DND-41 (cell line): Measurements from ENCODE around the gene DDX3X.
"Not testable (repeated sequence)": the region's sequence is repeated elsewhere in the genome, so short reads cannot be mapped to it uniquely, and the experiment has no call there.

Source experiments
- ATAC-seq: fragments of 200-7000 bp; cut with Tn5 transposase; 3 replicates; pipeline ENCODE4 v1.9.1; 2021; ENCODE audit warnings: low read depth; ENCODE audit not compliant: insufficient read depth
- DNase-seq: peaks from one replicate; pipeline ENCODE4 v3.0.0-alpha.2; 2020
- H2AFZ ChIP-seq: 2 replicates; pipeline ENCODE4 v1.6.0; 2012; ENCODE audit warnings: low read depth, low read length
- H3K27ac ChIP-seq: 2 replicates; pipeline ENCODE4 v1.5.1; 2012; ENCODE audit warnings: low read length, inconsistent platforms
- H3K27me3 ChIP-seq: fragments of 200-600 bp; sonication (generic); 2 replicates; pipeline ENCODE4 v1.6.0; 2012; ENCODE audit warnings: low read length, mild to moderate bottlenecking, inconsistent platforms; ENCODE audit not compliant: insufficient read depth, poor library complexity
- H3K36me3 ChIP-seq: 2 replicates; pipeline ENCODE4 v1.5.1; 2012; ENCODE audit warnings: low read length, inconsistent platforms; ENCODE audit not compliant: insufficient read depth
- H3K4me1 ChIP-seq: 2 replicates; pipeline ENCODE4 v1.5.1; 2012; ENCODE audit warnings: mild to moderate bottlenecking, low read length; ENCODE audit not compliant: insufficient read depth
- H3K4me2 ChIP-seq: 2 replicates; pipeline ENCODE4 v1.6.0; 2012; ENCODE audit warnings: mild to moderate bottlenecking, moderate library complexity, low read length, inconsistent platforms; ENCODE audit not compliant: insufficient read depth
- H3K4me3 ChIP-seq, 2 experiments: fragments of 200-600 bp in 1 of 2; shearing (Covaris generic) in 1 of 2; 2 replicates each; pipeline ENCODE4 v1.5.1; 2012 to 2016; ENCODE audit warnings: inconsistent platforms in 2 of 2, low read length in 2 of 2, mild to moderate bottlenecking in 2 of 2, low read depth in 1 of 2, moderate library complexity in 1 of 2
- H3K79me2 ChIP-seq: 2 replicates; pipeline ENCODE4 v1.6.0; 2012; ENCODE audit warnings: low read length, inconsistent platforms; ENCODE audit not compliant: insufficient read depth
- H3K9ac ChIP-seq: 2 replicates; pipeline ENCODE4 v1.6.0; 2012; ENCODE audit warnings: low read depth, mild to moderate bottlenecking, inconsistent platforms, low read length, moderate library complexity
- H3K9me3 ChIP-seq: 2 replicates; pipeline ENCODE4 v1.5.1; 2012; ENCODE audit warnings: low read length, moderate library complexity, mild to moderate bottlenecking, inconsistent platforms; ENCODE audit not compliant: insufficient read depth, severe bottlenecking
- H4K20me1 ChIP-seq: 2 replicates; pipeline ENCODE4 v1.6.0; 2012; ENCODE audit warnings: low read length; ENCODE audit not compliant: insufficient read depth
- EZH2 ChIP-seq: IDR thresholded peaks from 3 replicates; pipeline ENCODE4 v1.6.1; 2012; ENCODE audit warnings: borderline replicate concordance, low read depth, mild to moderate bottlenecking, moderate library complexity, low read length, inconsistent platforms; ENCODE audit not compliant: severe bottlenecking
- TF ChIP-seq, protein P1 (sequence below): IDR thresholded peaks from 2 replicates; pipeline ENCODE4 v1.5.1; 2012; ENCODE audit warnings: borderline replicate concordance, low read length, moderate library complexity, mild to moderate bottlenecking; ENCODE audit not compliant: poor library complexity, severe bottlenecking; ENCODE audit errors: extremely low read depth

Gene DDX3X

DNA sequence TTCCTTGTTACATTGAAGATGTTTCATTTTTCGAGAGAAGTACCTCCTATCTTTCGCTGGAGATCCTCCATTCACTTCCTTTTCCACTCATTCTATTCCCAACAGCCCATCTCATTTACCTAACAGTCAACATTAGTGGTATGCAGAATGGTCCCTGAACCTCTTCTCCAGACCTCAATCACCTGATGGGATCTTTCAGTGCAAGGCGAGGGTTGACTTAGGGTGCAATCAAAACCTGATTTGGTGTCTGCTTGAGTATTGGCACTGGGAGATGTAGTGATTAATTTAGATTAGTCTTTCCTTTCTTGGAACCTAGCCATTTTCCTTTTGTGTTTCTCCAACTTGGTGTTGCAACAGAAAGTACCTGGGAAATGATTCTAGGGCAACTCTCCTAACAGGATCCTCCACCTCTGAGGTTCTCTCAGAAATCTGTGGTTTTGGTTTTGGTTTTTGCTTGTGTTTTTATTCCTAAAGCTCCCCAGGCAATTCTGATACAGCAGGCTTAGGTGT lies 18.4 kb downstream of the DDX3X start:
- Histone ChIP-seq H3K4me3 (no peak overlapping the region), H3K27ac (no peak overlapping the region), H4K20me1 (peaks cover 10% of the 10 kb centered on the region; the same call in 1 of the 2 replicates), H3K36me3 (peaks cover 27% of the 10 kb centered on the region), H3K4me1 (no peaks in the 10 kb centered on the region), H3K79me2 (no peaks in the 10 kb centered on the region), H3K27me3 (no peaks in the 10 kb centered on the region), H2AFZ (no peak overlapping the region), H3K9me3 (no peaks in the 10 kb centered on the region), H3K4me2 (no peak overlapping the region), H3K9ac (no peak overlapping the region)
- peak; percentile 33; the same call in 2 of the 3 replicates for ATAC-seq
- DNase-seq = no peak
- no peak for TF ChIP-seq EZH2
- TF ChIP-seq, protein P1, sequence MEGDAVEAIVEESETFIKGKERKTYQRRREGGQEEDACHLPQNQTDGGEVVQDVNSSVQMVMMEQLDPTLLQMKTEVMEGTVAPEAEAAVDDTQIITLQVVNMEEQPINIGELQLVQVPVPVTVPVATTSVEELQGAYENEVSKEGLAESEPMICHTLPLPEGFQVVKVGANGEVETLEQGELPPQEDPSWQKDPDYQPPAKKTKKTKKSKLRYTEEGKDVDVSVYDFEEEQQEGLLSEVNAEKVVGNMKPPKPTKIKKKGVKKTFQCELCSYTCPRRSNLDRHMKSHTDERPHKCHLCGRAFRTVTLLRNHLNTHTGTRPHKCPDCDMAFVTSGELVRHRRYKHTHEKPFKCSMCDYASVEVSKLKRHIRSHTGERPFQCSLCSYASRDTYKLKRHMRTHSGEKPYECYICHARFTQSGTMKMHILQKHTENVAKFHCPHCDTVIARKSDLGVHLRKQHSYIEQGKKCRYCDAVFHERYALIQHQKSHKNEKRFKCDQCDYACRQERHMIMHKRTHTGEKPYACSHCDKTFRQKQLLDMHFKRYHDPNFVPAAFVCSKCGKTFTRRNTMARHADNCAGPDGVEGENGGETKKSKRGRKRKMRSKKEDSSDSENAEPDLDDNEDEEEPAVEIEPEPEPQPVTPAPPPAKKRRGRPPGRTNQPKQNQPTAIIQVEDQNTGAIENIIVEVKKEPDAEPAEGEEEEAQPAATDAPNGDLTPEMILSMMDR = no peak

DNA sequence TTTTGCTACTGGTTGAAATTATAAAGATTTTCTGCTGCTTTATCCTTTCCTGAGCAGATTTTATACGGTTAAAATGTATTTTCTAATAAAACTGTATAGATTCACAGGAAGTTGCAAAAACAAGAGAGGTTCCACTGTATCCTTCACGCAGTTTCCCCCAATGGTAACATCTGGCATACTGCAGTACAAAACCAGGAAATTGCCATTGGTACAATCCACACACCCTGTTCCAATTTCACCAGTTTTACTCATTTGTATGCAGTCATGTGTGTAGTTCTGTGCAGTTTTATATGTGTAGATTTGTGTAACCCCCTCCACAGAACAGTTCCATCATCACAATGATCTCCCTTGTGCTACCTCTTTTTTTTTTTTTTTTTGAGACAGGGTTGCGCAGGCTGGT lies 20.0 kb downstream of the DDX3X start:
- no peak for DNase-seq
- Histone ChIP-seq H3K4me2 (no peak overlapping the region), H3K27ac (no peak overlapping the region), H3K9me3 (no peaks in the 10 kb centered on the region), H3K79me2 (no peaks in the 10 kb centered on the region), H3K4me3 (no peak overlapping the region), H4K20me1 (peaks cover 7% of the 10 kb centered on the region; the same call in 1 of the 2 replicates), H3K27me3 (no peaks in the 10 kb centered on the region), H2AFZ (no peak overlapping the region), H3K36me3 (peaks cover 11% of the 10 kb centered on the region), H3K4me1 (no peaks in the 10 kb centered on the region), H3K9ac (no peak overlapping the region)
- TF ChIP-seq EZH2 = no peak
- TF ChIP-seq, protein P1 = no peak
- no peak for ATAC-seq

DNA sequence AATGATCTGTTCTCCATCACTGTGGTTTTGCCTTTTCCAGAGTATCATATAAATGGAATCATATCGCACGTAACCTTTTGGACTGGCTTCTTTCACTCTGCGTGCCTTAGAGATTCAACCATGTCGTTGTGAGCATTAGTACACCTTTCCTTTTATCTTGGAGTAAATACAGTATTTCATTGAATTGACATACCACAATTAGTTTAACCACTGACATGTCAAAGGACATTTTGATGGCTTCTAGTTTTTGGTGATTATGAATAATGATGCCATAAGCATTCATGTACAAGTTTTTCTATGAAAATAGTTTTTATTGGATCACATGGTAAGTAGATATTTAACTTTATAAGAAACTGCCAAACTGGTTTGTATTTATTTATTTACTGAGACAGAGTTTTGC lies 35.2 kb downstream of the DDX3X start:
- no peak overlapping the region for H3K4me3 ChIP-seq
- H3K4me2 ChIP-seq = no peak overlapping the region
- ATAC-seq (no peak), DNase-seq (no peak)
- no peaks in the 10 kb centered on the region for H3K27me3 ChIP-seq
- no peaks in the 10 kb centered on the region for H3K4me1 ChIP-seq
- no peaks in the 10 kb centered on the region for H3K9me3 ChIP-seq
- H2AFZ ChIP-seq = no peak overlapping the region
- no peaks in the 10 kb centered on the region for H4K20me1 ChIP-seq
- no peak overlapping the region for H3K27ac ChIP-seq
- TF ChIP-seq, protein P1 = no peak
- TF ChIP-seq EZH2 = no peak
- H3K9ac ChIP-seq = no peak overlapping the region
- no peaks in the 10 kb centered on the region for H3K36me3 ChIP-seq
- H3K79me2 ChIP-seq = no peaks in the 10 kb centered on the region

DNA sequence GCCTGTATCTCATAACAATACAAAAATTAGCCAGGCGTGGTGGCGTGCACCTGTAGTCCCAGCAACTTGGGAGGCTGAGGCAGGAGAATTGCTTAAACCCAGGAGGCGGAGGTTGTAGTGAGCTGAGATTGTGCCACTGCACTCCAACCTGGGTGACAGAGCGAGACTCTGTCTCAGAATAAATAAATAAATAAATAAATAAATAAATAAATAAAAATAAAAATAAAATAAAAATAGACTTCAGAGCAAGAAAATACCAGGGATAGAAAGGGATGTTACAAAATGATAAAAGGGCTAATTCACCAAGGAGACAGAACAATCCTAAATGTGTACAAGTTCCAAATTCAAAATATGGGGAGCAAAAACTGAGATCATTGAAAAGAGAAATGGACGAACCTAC lies 37.6 kb downstream of the DDX3X start:
- not testable (repeated sequence) for H3K36me3 ChIP-seq, H3K9ac ChIP-seq, H3K4me3 ChIP-seq, H2AFZ ChIP-seq, H3K27ac ChIP-seq, DNase-seq, H3K27me3 ChIP-seq, ATAC-seq, H4K20me1 ChIP-seq, H3K4me1 ChIP-seq, H3K79me2 ChIP-seq, H3K9me3 ChIP-seq, H3K4me2 ChIP-seq
